ENCODE data around the gene CNPPD1. TPM values are rescaled to one million over a fixed set of nuclear protein-coding genes. Genes with fewer than 3 reads are reported as not detected.

The CNPPD1 gene
- total RNA-seq, result 10 to 100 TPM; 50.6 to 82.0 (median 66.0) TPM

- peak; percentile 86 for ATAC-seq
- H3K4me1 ChIP-seq, result peaks cover 0 to 52% (median 26%) of the 10 kb centered on the region in 3 donors
- WGBS, 2 donors (ENCODE audit: low coverage in 1 of 2), result 0% methylated on average over 3 of the region's 69 CpGs
- peaks cover 0 to 58% of the 10 kb centered on the region in 2 donors for H3K36me3 ChIP-seq
- peak; percentile 96 for TF ChIP-seq POLR2AphosphoS5 (IDR thresholded peaks at IDR 0.05)
- peak; percentile 96 to 97 for TF ChIP-seq POLR2A (IDR thresholded peaks at IDR 0.05)
- TF ChIP-seq CTCF (IDR thresholded peaks at IDR 0.05), result no peak
- no peak for TF ChIP-seq EP300 (IDR thresholded peaks at IDR 0.05)
- no peaks in the 10 kb centered on the region for H3K27me3 ChIP-seq
- peak within 1 kb of the TSS; percentile 95 to 99 (median 96) for H3K27ac ChIP-seq
- H3K4me3 ChIP-seq, result peak within 1 kb of the TSS; percentile 82 to 99
- H3K9me3 ChIP-seq, result no peaks in the 10 kb centered on the region
Observed at GRCh38 chr2:219176818-219177551, at the start of gene CNPPD1. Gene CNPPD1, minus strand, starts transcription at chr2:219176925. Its CDS starts 97 bp downstream, at chr2:219176828.

GRCh38 chr2:219225350-219225749, 48.6 kb upstream of the CNPPD1 start:
- no peaks in the 10 kb centered on the region for H3K27me3 ChIP-seq
- no peaks in the 10 kb centered on the region for H3K9me3 ChIP-seq
- TF ChIP-seq POLR2A (IDR thresholded peaks at IDR 0.05), result no peak
- no peak for TF ChIP-seq CTCF (IDR thresholded peaks at IDR 0.05)
- no peak for TF ChIP-seq POLR2AphosphoS5 (IDR thresholded peaks at IDR 0.05)
- TF ChIP-seq EP300 (IDR thresholded peaks at IDR 0.05), result no peak
- peaks cover 0 to 23% (median 13%) of the 10 kb centered on the region in 3 donors for H3K4me1 ChIP-seq
- WGBS, 2 donors (ENCODE audit: low coverage in 1 of 2), result 80 to 86% methylated on average over 2 of the region's 3 CpGs
- peaks cover 0 to 70% of the 10 kb centered on the region in 2 donors for H3K36me3 ChIP-seq
- no peak overlapping the region for H3K27ac ChIP-seq
- ATAC-seq, result no peak
- H3K4me3 ChIP-seq, result no peak overlapping the region

GRCh38 chr2:219223831-219224610, 47.3 kb upstream of the CNPPD1 start:
- peaks cover 3 to 34% (median 23%) of the 10 kb centered on the region in 3 donors for H3K4me1 ChIP-seq
- no peaks in the 10 kb centered on the region for H3K9me3 ChIP-seq
- H3K27me3 ChIP-seq, result no peaks in the 10 kb centered on the region
- no peak overlapping the region for H3K27ac ChIP-seq
- H3K36me3 ChIP-seq, result peaks cover 0 to 81% of the 10 kb centered on the region in 2 donors
- no peak for ATAC-seq
- TF ChIP-seq POLR2AphosphoS5 (IDR thresholded peaks at IDR 0.05), result no peak
- no peak for TF ChIP-seq EP300 (IDR thresholded peaks at IDR 0.05)
- TF ChIP-seq POLR2A (IDR thresholded peaks at IDR 0.05), result no peak
- TF ChIP-seq CTCF (IDR thresholded peaks at IDR 0.05), result no peak
- H3K4me3 ChIP-seq, result no peak overlapping the region
- WGBS, 2 donors (ENCODE audit: low coverage in 1 of 2), result 80 to 100% methylated on average over 4 to 7 of the region's 31 CpGs

GRCh38 chr2:219221957-219222518, 45.3 kb upstream of the CNPPD1 start:
- H3K36me3 ChIP-seq, result peaks cover 0 to 77% of the 10 kb centered on the region in 2 donors
- peaks cover 3 to 34% (median 21%) of the 10 kb centered on the region in 3 donors for H3K4me1 ChIP-seq
- H3K27me3 ChIP-seq, result no peaks in the 10 kb centered on the region
- no peak for ATAC-seq
- TF ChIP-seq POLR2A (IDR thresholded peaks at IDR 0.05), result no peak
- no peak for TF ChIP-seq POLR2AphosphoS5 (IDR thresholded peaks at IDR 0.05)
- TF ChIP-seq CTCF (IDR thresholded peaks at IDR 0.05), result no peak
- no peak for TF ChIP-seq EP300 (IDR thresholded peaks at IDR 0.05)
- H3K27ac ChIP-seq, result no peak overlapping the region
- 80 to 100% methylated on average over 5 to 6 of the region's 16 CpGs for WGBS, 2 donors (ENCODE audit: low coverage in 1 of 2)
- no peaks in the 10 kb centered on the region for H3K9me3 ChIP-seq
- no peak overlapping the region for H3K4me3 ChIP-seq
